Thyroid gland (tissue), 4 donors: ENCODE data around the gene PGLYRP1. TPM values are rescaled to one million over a fixed set of nuclear protein-coding genes. Genes with fewer than 3 reads are reported as not detected.

ENCODE experiments used
- DNase-seq, 2 donors: peaks; one replicate each; pipeline ENCODE4 v3.0.0-alpha.2; 2019
- H3K27ac ChIP-seq, 3 donors: fragments of 200-600 bp; sonication (generic); 1 replicate in 2 of 3; 2 replicates in 1 of 3; pipeline ENCODE4 v1.5.1; 2016 to 2019; ENCODE audit warnings: mild to moderate bottlenecking in 1 of 3, moderate library complexity in 1 of 3
- H3K27me3 ChIP-seq: fragments of 200-600 bp; sonication (generic); one replicate; pipeline ENCODE4 v1.5.1; 2019
- H3K36me3 ChIP-seq, 2 donors: fragments of 200-600 bp; sonication (generic); one replicate each; pipeline ENCODE4 v1.5.1; 2016 to 2019
- H3K4me1 ChIP-seq, 2 donors: fragments of 200-600 bp; sonication (generic); one replicate each; pipeline ENCODE4 v1.5.1; 2017 to 2019
- H3K4me3 ChIP-seq, 3 donors: fragments of 200-600 bp; sonication (generic); replicated peaks in 1 of 3; 1 replicate in 2 of 3; 2 replicates in 1 of 3; pipeline ENCODE4 v1.5.1; 2016; ENCODE audit warnings: mild to moderate bottlenecking in 1 of 3
- H3K9me3 ChIP-seq: fragments of 200-600 bp; sonication (generic); one replicate; pipeline ENCODE4 v1.5.1; 2017
- CTCF ChIP-seq, 6 experiments: fragments of 200-600 bp in 3 of 6; fragments of 450-650 bp in 3 of 6; sonication (generic) in 3 of 6; IDR thresholded peaks; one replicate each; pipeline ENCODE4 v1.5.1; 2016 to 2019; ENCODE audit warnings: antibody characterized with exemption in 6 of 6, mild to moderate bottlenecking in 2 of 6, inconsistent platforms in 1 of 6, moderate library complexity in 1 of 6
- POLR2A ChIP-seq, 2 donors: fragments of 450-650 bp; IDR thresholded peaks; one replicate each; pipeline ENCODE4 v1.6.1; 2017; ENCODE audit warnings: antibody characterized with exemption in 2 of 2, mild to moderate bottlenecking in 2 of 2, moderate library complexity in 1 of 2
- WGBS, 2 donors: methylation state at CpG; one replicate each; pipeline ENCODE4 v1.1.5; 2017; 5-methylcytosine and 5-hydroxymethylcytosine counted together
- intact Hi-C: fragments of 100-400 bp; cut with DNase I; formaldehyde crosslinking; loops from one replicate; pipeline ENCODE4 v1.15.1; 2023
- total RNA-seq, 4 donors: library from RNA; depleted of rRNA; stranded (reverse); fragments of >200 nt; gene quantifications; one replicate each; pipeline ENCODE4 v1.2.3, GENCODE V29; 2016

PGLYRP1 gene
- total RNA-seq, 4 donors from 2014 or later = 2.0 TPM; not detected in 3

GRCh38 chr19:45994456-45994997, 28.3 kb downstream of the PGLYRP1 start:
- Histone ChIP-seq H3K4me1 (peaks cover 6 to 12% of the 10 kb centered on the region in 2 donors), H3K36me3 (no peaks in the 10 kb centered on the region), H3K9me3 (no peaks in the 10 kb centered on the region), H3K4me3 (peak overlapping the region in 2 of 3 donors; percentile 15 to 23), H3K27ac (no peak overlapping the region), H3K27me3 (no peaks in the 10 kb centered on the region)
- DNase-seq = no peak
- 11 to 15% methylated on average over 8 of the region's 8 CpGs for WGBS, 2 donors
- TF ChIP-seq CTCF (IDR thresholded peaks at IDR 0.05) (no peak), POLR2A (IDR thresholded peaks at IDR 0.05) (no peak)
- intact Hi-C loops = no loop called here

- Histone ChIP-seq H3K4me1 (no peaks in the 10 kb centered on the region), H3K36me3 (no peaks in the 10 kb centered on the region), H3K27ac (no peak overlapping the region), H3K4me3 (no peak overlapping the region), H3K27me3 (no peaks in the 10 kb centered on the region), H3K9me3 (no peaks in the 10 kb centered on the region)
- intact Hi-C loops = no loop called here
- WGBS, 2 donors = 90 to 92% methylated on average over 12 of the region's 12 CpGs
- DNase-seq = no peak
- TF ChIP-seq POLR2A (IDR thresholded peaks at IDR 0.05) = no peak
- no peak for TF ChIP-seq CTCF (IDR thresholded peaks at IDR 0.05)
Measured at GRCh38 chr19:45990113-45990728, 32.6 kb downstream of the PGLYRP1 start.

GRCh38 chr19:45985321-45985720, 37.5 kb downstream of the PGLYRP1 start:
- intact Hi-C loops = no loop called here
- 73 to 83% methylated on average over 6 to 7 of the region's 7 CpGs for WGBS, 2 donors
- TF ChIP-seq POLR2A (IDR thresholded peaks at IDR 0.05) = no peak
- Histone ChIP-seq H3K27ac (no peak overlapping the region), H3K4me1 (no peaks in the 10 kb centered on the region), H3K4me3 (no peak overlapping the region), H3K27me3 (no peaks in the 10 kb centered on the region), H3K9me3 (no peaks in the 10 kb centered on the region), H3K36me3 (no peaks in the 10 kb centered on the region)
- DNase-seq = no peak

- intact Hi-C loops = no loop called here
- Histone ChIP-seq H3K36me3 (no peaks in the 10 kb centered on the region), H3K4me3 (no peak overlapping the region), H3K9me3 (no peaks in the 10 kb centered on the region), H3K27me3 (no peaks in the 10 kb centered on the region), H3K27ac (no peak overlapping the region), H3K4me1 (no peaks in the 10 kb centered on the region)
- TF ChIP-seq POLR2A (IDR thresholded peaks at IDR 0.05) = no peak
- TF ChIP-seq CTCF (IDR thresholded peaks at IDR 0.05) = no peak
- DNase-seq = no peak
- WGBS, 2 donors = 44 to 53% methylated on average over 2 of the region's 2 CpGs
Measured at GRCh38 chr19:45981350-45981749, 41.5 kb downstream of the PGLYRP1 start.

GRCh38 chr19:45978156-45978555, 44.7 kb downstream of the PGLYRP1 start:
- Histone ChIP-seq H3K27me3 (no peaks in the 10 kb centered on the region), H3K9me3 (no peaks in the 10 kb centered on the region)

More at GRCh38 chr19:45978156-45978555, 44.7 kb downstream of the PGLYRP1 start:
- TF ChIP-seq POLR2A (IDR thresholded peaks at IDR 0.05) (no peak), CTCF (IDR thresholded peaks at IDR 0.05) (no peak)
- H3K36me3 ChIP-seq = no peaks in the 10 kb centered on the region
- DNase-seq = no peak
- intact Hi-C loops = no loop called here
- no peak overlapping the region for H3K4me3 ChIP-seq
- H3K27ac ChIP-seq = no peak overlapping the region
- H3K4me1 ChIP-seq = no peaks in the 10 kb centered on the region
- WGBS, 2 donors = 74 to 80% methylated on average over 7 of the region's 7 CpGs
